Left renal cortex interstitium (tissue), 4 donors: Measurements from ENCODE around the gene NRDC. TPM values are rescaled to one million over a fixed set of nuclear protein-coding genes. Genes with fewer than 3 reads are reported as not detected.

Experiments used
- polyA plus RNA-seq, 4 donors: library from polyadenylated mRNA; unstranded; fragments of 120-200 nt; gene quantifications; one replicate each; pipeline ENCODE4 v1.2.1, GENCODE V29; 2013; ENCODE audit not compliant: insufficient read length in 4 of 4

Gene NRDC
- polyA plus RNA-seq, 4 donors, result 104 to 175 (median 136) TPM

Other genes starting within 250 kb of the NRDC start
- 1 to 10 TPM; 3.7 to 5.9 (median 4.9) TPM for gene RAB3B, start 112.0 kb upstream of the NRDC start, polyA plus RNA-seq
- 1 to 10 TPM; 5.6 to 7.8 (median 6.7) TPM for gene KTI12, start 155.1 kb upstream of the NRDC start, polyA plus RNA-seq
- 10 to 100 TPM; 67.1 to 93.7 (median 74.4) TPM for gene TXNDC12, start 176.5 kb upstream of the NRDC start, polyA plus RNA-seq
- 10 to 100 TPM; 75.0 to 90.3 (median 80.1) TPM for gene BTF3L4, start 177.6 kb upstream of the NRDC start, polyA plus RNA-seq